GM19397 (cell line): ENCODE data around the gene UQCC5.

Experiments
- ATAC-seq: cut with Tn5 transposase; IDR thresholded peaks from one replicate; pipeline ENCODE4 v1.9.1; 2021; ENCODE audit warnings: mild to moderate bottlenecking, moderate library complexity; ENCODE audit not compliant: unreplicated experiment

The UQCC5 gene

GRCh38 chr3:52558436-52558835, 22.0 kb downstream of the UQCC5 start:
- no peak for ATAC-seq

GRCh38 chr3:52561028-52561747, 24.8 kb downstream of the UQCC5 start:
- no peak for ATAC-seq

- ATAC-seq = no peak
Observed at GRCh38 chr3:52563984-52564383, 27.6 kb downstream of the UQCC5 start.

- no peak for ATAC-seq
Observed at GRCh38 chr3:52568069-52568468, 31.7 kb downstream of the UQCC5 start.

- no peak for ATAC-seq
Observed at GRCh38 chr3:52570076-52570475, 33.7 kb downstream of the UQCC5 start.

GRCh38 chr3:52572221-52572620, 35.8 kb downstream of the UQCC5 start:
- ATAC-seq = no peak

- ATAC-seq = no peak
Observed at GRCh38 chr3:52574056-52574965, 37.9 kb downstream of the UQCC5 start.
